Right renal cortex interstitium (tissue), 3 donors: ENCODE measurements around the gene METTL22. TPM values are rescaled to one million over a fixed set of nuclear protein-coding genes. Genes with fewer than 3 reads are reported as not detected.

ENCODE experiments used
- DNase-seq, 3 donors: peaks; one replicate each; pipeline ENCODE4 v3.0.0-alpha.2; 2013; ENCODE audit warnings: low read depth in 3 of 3, low spot score in 2 of 3
- polyA plus RNA-seq, 3 donors: library from polyadenylated mRNA; unstranded; fragments of 120-200 nt; gene quantifications; one replicate each; pipeline ENCODE4 v1.2.1, GENCODE V29; 2013; ENCODE audit not compliant: insufficient read length in 3 of 3

Gene METTL22
- polyA plus RNA-seq, 3 donors: 15.5 to 17.2 (median 15.7) TPM

- DNase-seq: no peak
Measured at GRCh38 chr16:8661703-8662102, 40.2 kb downstream of the METTL22 start.

- no peak for DNase-seq
Measured at GRCh38 chr16:8663192-8664089, 41.9 kb downstream of the METTL22 start.

GRCh38 chr16:8665529-8665928 lies 44.0 kb downstream of the METTL22 start:
- DNase-seq: no peak

- no peak for DNase-seq
Measured at GRCh38 chr16:8667492-8667891, 46.0 kb downstream of the METTL22 start.

- DNase-seq: no peak
Measured at GRCh38 chr16:8668113-8668512, 46.6 kb downstream of the METTL22 start.

- no peak for DNase-seq
Measured at GRCh38 chr16:8669481-8669880, 48.0 kb downstream of the METTL22 start.

- no peak for DNase-seq
Measured at GRCh38 chr16:8670014-8670560, 48.6 kb downstream of the METTL22 start.

- no peak for DNase-seq
Measured at GRCh38 chr16:8673611-8674412, 52.3 kb downstream of the METTL22 start.

- DNase-seq: peak; percentile 27 to 72 (median 69)
Measured at GRCh38 chr16:8674413-8675022, 53.0 kb downstream of the METTL22 start, which contains the start of gene ABAT. TSS of gene ABAT (plus strand) at chr16:8674617. CDS start at chr16:8735740, 61,123 bp downstream.

GRCh38 chr16:8675183-8676159 lies 54.0 kb downstream of the METTL22 start:
- DNase-seq: no peak

GRCh38 chr16:8676160-8676547 lies 54.7 kb downstream of the METTL22 start:
- DNase-seq: no peak

GRCh38 chr16:8676737-8677375 lies 55.4 kb downstream of the METTL22 start:
- no peak for DNase-seq

- no peak for DNase-seq
Measured at GRCh38 chr16:8677481-8677880, 56.0 kb downstream of the METTL22 start.

GRCh38 chr16:8678068-8678927 lies 56.8 kb downstream of the METTL22 start:
- no peak for DNase-seq

- DNase-seq: no peak
Measured at GRCh38 chr16:8679151-8679550, 57.7 kb downstream of the METTL22 start.

GRCh38 chr16:8682551-8683259 lies 61.2 kb downstream of the METTL22 start:
- DNase-seq: no peak

GRCh38 chr16:8683640-8684039 lies 62.1 kb downstream of the METTL22 start:
- DNase-seq: no peak

- no peak for DNase-seq
Measured at GRCh38 chr16:8685617-8686016, 64.1 kb downstream of the METTL22 start.
